DOHH2 (cell line): Measurements from ENCODE around the gene RHO.

ENCODE experiments used
- H3F3A ChIP-seq: fragments of 200-600 bp; sonication (generic), shearing (Covaris generic); 2 replicates; pipeline ENCODE4 v1.6.0; 2016; ENCODE audit warnings: antibody characterized with exemption, mild to moderate bottlenecking; ENCODE audit not compliant: control insufficient read depth, insufficient read depth
- H3K27ac ChIP-seq: fragments of 200-600 bp; sonication (generic); 2 replicates; pipeline ENCODE4 v1.5.1; 2014; ENCODE audit warnings: low read depth, mild to moderate bottlenecking, low read length, moderate library complexity
- H3K27me3 ChIP-seq: fragments of 200-600 bp; sonication (generic); 2 replicates; pipeline ENCODE4 v1.6.1; 2014; ENCODE audit warnings: mild to moderate bottlenecking, low read length, mixed read lengths; ENCODE audit not compliant: control insufficient read depth
- H3K36me3 ChIP-seq: fragments of 200-600 bp; sonication (generic); 2 replicates; pipeline ENCODE4 v1.6.1; 2014; ENCODE audit warnings: mild to moderate bottlenecking, low read length, moderate library complexity, mixed read lengths; ENCODE audit not compliant: control insufficient read depth
- H3K4me1 ChIP-seq: fragments of 200-600 bp; sonication (generic); 2 replicates; pipeline ENCODE4 v1.6.1; 2014; ENCODE audit warnings: mild to moderate bottlenecking, low read length, mixed read lengths; ENCODE audit not compliant: control insufficient read depth
- H3K4me2 ChIP-seq: fragments of 200-600 bp; sonication (generic); 2 replicates; pipeline ENCODE4 v1.6.0; 2014; ENCODE audit warnings: mild to moderate bottlenecking, low read length, moderate library complexity
- H3K4me3 ChIP-seq: fragments of 200-600 bp; sonication (generic); 2 replicates; pipeline ENCODE4 v1.5.1; 2014; ENCODE audit warnings: mild to moderate bottlenecking, low read length, mixed read lengths
- H3K79me2 ChIP-seq: fragments of 200-600 bp; sonication (generic); 2 replicates; pipeline ENCODE4 v1.6.1; 2014; ENCODE audit warnings: mild to moderate bottlenecking, low read length, mixed read lengths; ENCODE audit not compliant: control insufficient read depth
- H3K9me2 ChIP-seq: fragments of 200-600 bp; sonication (generic); replicated peaks from 2 replicates; pipeline ENCODE4 v1.6.1; 2014; ENCODE audit warnings: mild to moderate bottlenecking, low read length, mixed read lengths; ENCODE audit not compliant: control insufficient read depth
- H3K9me3 ChIP-seq: fragments of 200-600 bp; sonication (generic); 2 replicates; pipeline ENCODE4 v1.6.1; 2014; ENCODE audit warnings: antibody characterized with exemption, low read length, mixed read lengths; ENCODE audit not compliant: control insufficient read depth, insufficient read depth
- H4K20me1 ChIP-seq: fragments of 200-600 bp; sonication (generic); 2 replicates; pipeline ENCODE4 v1.6.0; 2014; ENCODE audit warnings: low read depth, mild to moderate bottlenecking, antibody characterized with exemption, low read length, moderate library complexity; ENCODE audit not compliant: control insufficient read depth, insufficient read depth
- CTCF ChIP-seq: fragments of 200-600 bp; sonication (generic); IDR thresholded peaks from one replicate; pipeline ENCODE4 v1.5.1; 2014; ENCODE audit warnings: antibody characterized with exemption, mild to moderate bottlenecking, low read depth, low read length; ENCODE audit not compliant: poor library complexity, severe bottlenecking
- EZH2phosphoT487 ChIP-seq: fragments of 200-600 bp; sonication (generic); IDR thresholded peaks from 2 replicates; pipeline ENCODE4 v1.6.1; 2017; ENCODE audit warnings: borderline replicate concordance, mild to moderate bottlenecking, antibody characterized with exemption, low read length, moderate library complexity, mixed read lengths

Gene RHO

GRCh38 chr3:129533406-129533805, 5.0 kb downstream of the RHO start:
- no peaks in the 10 kb centered on the region for H3K36me3 ChIP-seq

GRCh38 chr3:129534428-129535027, 6.1 kb downstream of the RHO start:
- Histone ChIP-seq H3K79me2 (no peaks in the 10 kb centered on the region), H3K4me3 (no peak overlapping the region), H4K20me1 (no peaks in the 10 kb centered on the region), H3K9me3 (no peaks in the 10 kb centered on the region), H3K9me2 (no peaks in the 10 kb centered on the region), H3F3A (no peaks in the 10 kb centered on the region), H3K4me1 (no peaks in the 10 kb centered on the region), H3K4me2 (no peak overlapping the region), H3K27ac (no peak overlapping the region), H3K27me3 (peaks cover 9% of the 10 kb centered on the region; the same call in 1 of the 2 replicates), H3K36me3 (no peaks in the 10 kb centered on the region)
- TF ChIP-seq EZH2phosphoT487 (no peak), CTCF (no peak)

More at GRCh38 chr3:129533406-129533805, 5.0 kb downstream of the RHO start:
- peaks cover 9% of the 10 kb centered on the region; the same call in 1 of the 2 replicates for H3K27me3 ChIP-seq
- no peaks in the 10 kb centered on the region for H3F3A ChIP-seq
- no peaks in the 10 kb centered on the region for H3K9me2 ChIP-seq
- no peak overlapping the region for H3K27ac ChIP-seq
- no peak overlapping the region for H3K4me2 ChIP-seq
- no peak overlapping the region for H3K4me3 ChIP-seq
- no peaks in the 10 kb centered on the region for H3K4me1 ChIP-seq
- no peaks in the 10 kb centered on the region for H4K20me1 ChIP-seq
- H3K79me2 ChIP-seq, result no peaks in the 10 kb centered on the region
- H3K9me3 ChIP-seq, result no peaks in the 10 kb centered on the region
- TF ChIP-seq CTCF (no peak), EZH2phosphoT487 (no peak)

GRCh38 chr3:129535075-129535474, 6.6 kb downstream of the RHO start:
- TF ChIP-seq CTCF (no peak), EZH2phosphoT487 (no peak)
- Histone ChIP-seq H3K36me3 (no peaks in the 10 kb centered on the region), H3F3A (no peaks in the 10 kb centered on the region), H3K27ac (no peak overlapping the region), H3K4me3 (no peak overlapping the region), H3K4me2 (no peak overlapping the region), H4K20me1 (no peaks in the 10 kb centered on the region), H3K27me3 (peaks cover 9% of the 10 kb centered on the region; the same call in 1 of the 2 replicates), H3K9me3 (no peaks in the 10 kb centered on the region), H3K4me1 (no peaks in the 10 kb centered on the region), H3K79me2 (no peaks in the 10 kb centered on the region), H3K9me2 (no peaks in the 10 kb centered on the region)
